Ishikawa (cell line): ENCODE measurements around the gene IRX3.

Experiments used
- CEBPB ChIP-seq: IDR thresholded peaks from 2 replicates; pipeline ENCODE4 v1.6.1; 2012
- CREB1 ChIP-seq: IDR thresholded peaks from 2 replicates; pipeline ENCODE4 v1.6.1; 2012; ENCODE audit warnings: low read depth
- EGR1 ChIP-seq: IDR thresholded peaks from 2 replicates; pipeline ENCODE4 v1.6.1; 2012
- EP300 ChIP-seq: IDR thresholded peaks from 2 replicates; pipeline ENCODE4 v1.6.1; 2012; ENCODE audit warnings: borderline replicate concordance
- FOXM1 ChIP-seq: IDR thresholded peaks from 2 replicates; pipeline ENCODE4 v1.6.1; 2012; ENCODE audit warnings: low read depth, borderline replicate concordance
- MAX ChIP-seq: IDR thresholded peaks from 2 replicates; pipeline ENCODE4 v1.6.1; 2012
- NFIC ChIP-seq: IDR thresholded peaks from 2 replicates; pipeline ENCODE4 v1.6.1; 2012
- RAD21 ChIP-seq: IDR thresholded peaks from 2 replicates; pipeline ENCODE4 v1.6.1; 2012; ENCODE audit warnings: low read depth
- REST ChIP-seq: IDR thresholded peaks from 2 replicates; pipeline ENCODE4 v1.6.1; 2012; ENCODE audit warnings: low read depth, mild to moderate bottlenecking
- TAF1 ChIP-seq: IDR thresholded peaks from 2 replicates; pipeline ENCODE4 v1.6.1; 2012; ENCODE audit warnings: low read depth, mild to moderate bottlenecking
- TCF12 ChIP-seq: IDR thresholded peaks from 2 replicates; pipeline ENCODE4 v1.6.1; 2012; ENCODE audit warnings: low read depth
- TEAD4 ChIP-seq: IDR thresholded peaks from 2 replicates; pipeline ENCODE4 v1.6.1; 2012
- YY1 ChIP-seq: IDR thresholded peaks from 2 replicates; pipeline ENCODE4 v1.6.1; 2012; ENCODE audit warnings: low read depth
- ZBTB7A ChIP-seq: IDR thresholded peaks from 2 replicates; pipeline ENCODE4 v1.6.1; 2012; ENCODE audit warnings: low read depth
- TF ChIP-seq, protein P1 (sequence below): IDR thresholded peaks from 2 replicates; pipeline ENCODE4 v1.6.1; 2012

Gene IRX3

DNA sequence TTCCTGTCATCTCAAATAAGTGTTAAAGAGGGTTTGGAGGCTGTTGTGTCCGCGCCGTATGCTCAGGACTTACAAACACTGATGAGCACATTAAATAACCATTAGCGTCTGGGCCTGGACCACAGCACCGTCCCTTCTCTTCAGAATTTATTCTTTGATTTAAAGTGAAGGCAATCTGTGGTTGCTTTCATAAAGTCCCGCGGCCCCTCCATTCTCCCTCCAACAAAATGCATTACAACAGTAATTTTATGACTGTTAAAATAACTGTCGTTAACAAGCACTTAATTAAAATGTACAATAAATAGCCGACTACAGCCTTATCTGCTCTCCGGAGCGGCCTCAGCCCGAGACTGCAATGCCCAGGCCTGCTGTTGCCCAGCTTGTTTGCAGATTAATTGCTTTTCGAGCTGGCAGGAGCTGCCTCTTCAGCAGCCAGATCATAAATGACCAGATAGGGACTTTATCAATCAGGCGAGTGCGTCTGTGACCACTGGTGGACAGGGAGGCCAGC lies 30.6 kb upstream of the IRX3 start:
- TF ChIP-seq TAF1, result no peak
- TF ChIP-seq YY1, result no peak
- no peak for TF ChIP-seq RAD21
- TF ChIP-seq TCF12, result no peak
- no peak for TF ChIP-seq FOXM1
- TF ChIP-seq, protein P1, sequence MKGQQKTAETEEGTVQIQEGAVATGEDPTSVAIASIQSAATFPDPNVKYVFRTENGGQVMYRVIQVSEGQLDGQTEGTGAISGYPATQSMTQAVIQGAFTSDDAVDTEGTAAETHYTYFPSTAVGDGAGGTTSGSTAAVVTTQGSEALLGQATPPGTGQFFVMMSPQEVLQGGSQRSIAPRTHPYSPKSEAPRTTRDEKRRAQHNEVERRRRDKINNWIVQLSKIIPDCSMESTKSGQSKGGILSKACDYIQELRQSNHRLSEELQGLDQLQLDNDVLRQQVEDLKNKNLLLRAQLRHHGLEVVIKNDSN, result no peak
- no peak for TF ChIP-seq EP300
- no peak for TF ChIP-seq ZBTB7A
- no peak for TF ChIP-seq TEAD4
- TF ChIP-seq CEBPB, result no peak
- no peak for TF ChIP-seq MAX
- no peak for TF ChIP-seq REST
- TF ChIP-seq NFIC, result no peak
- no peak for TF ChIP-seq CREB1
- TF ChIP-seq EGR1, result no peak

DNA sequence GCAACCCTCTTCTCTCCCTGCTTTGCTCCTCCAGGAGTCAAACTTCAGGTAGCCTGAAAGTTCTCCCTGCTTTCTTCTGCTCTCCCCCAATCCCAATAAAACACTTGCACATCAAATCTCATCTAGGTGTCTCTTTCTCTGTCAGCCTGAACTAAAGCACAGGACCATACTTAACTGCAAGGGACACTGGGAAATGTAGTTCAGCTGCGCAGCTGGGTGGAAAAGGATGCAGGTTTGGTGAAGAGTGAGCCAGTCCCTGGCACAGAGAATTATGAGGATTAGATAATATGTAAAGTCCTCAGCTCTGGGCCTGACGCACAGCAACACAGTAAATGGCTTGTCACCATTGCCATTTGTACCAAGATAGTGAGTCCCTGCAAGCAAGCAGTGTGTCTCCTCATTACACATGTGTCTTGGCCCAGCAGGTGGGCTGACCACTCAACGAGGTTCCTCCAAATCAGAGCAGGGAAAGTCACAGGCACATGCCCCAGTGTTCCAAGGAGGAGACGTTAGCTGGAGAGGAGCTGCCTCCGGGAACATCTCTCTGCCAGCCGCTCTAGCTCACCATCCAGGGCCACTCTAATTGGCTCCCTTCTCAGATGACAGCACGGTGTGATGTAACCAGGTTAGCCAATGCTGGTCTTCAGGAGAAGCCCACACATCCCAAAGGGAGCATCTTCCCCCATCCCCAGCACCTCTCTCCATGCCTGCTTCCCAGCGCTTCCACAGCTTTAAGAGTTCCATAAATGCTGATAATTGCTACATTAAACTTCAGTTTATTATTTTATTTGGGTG lies 29.7 kb upstream of the IRX3 start:
- TF ChIP-seq CEBPB, result no peak
- TF ChIP-seq FOXM1, result no peak
- no peak for TF ChIP-seq TCF12
- no peak for TF ChIP-seq CREB1
- TF ChIP-seq ZBTB7A, result no peak
- no peak for TF ChIP-seq RAD21
- no peak for TF ChIP-seq EGR1
- no peak for TF ChIP-seq TAF1
- no peak for TF ChIP-seq YY1
- no peak for TF ChIP-seq NFIC
- TF ChIP-seq REST, result no peak
- TF ChIP-seq, protein P1, result no peak

- TF ChIP-seq, protein P1, result no peak
- TF ChIP-seq NFIC (no peak), MAX (no peak), EP300 (no peak), YY1 (no peak), RAD21 (no peak), EGR1 (no peak), TAF1 (no peak), ZBTB7A (no peak), CEBPB (no peak), TEAD4 (no peak)
Measured at GRCh38 chr16:54313789-54314188, 27.2 kb upstream of the IRX3 start.

- TF ChIP-seq CEBPB (no peak), NFIC (no peak)
- TF ChIP-seq, protein P1, result no peak
Measured at GRCh38 chr16:54312502-54312991, 26.0 kb upstream of the IRX3 start.

- TF ChIP-seq CREB1, result no peak
- TF ChIP-seq EP300, result no peak
- TF ChIP-seq ZBTB7A, result no peak
- TF ChIP-seq MAX, result no peak
- TF ChIP-seq NFIC, result no peak
- no peak for TF ChIP-seq RAD21
- no peak for TF ChIP-seq EGR1
- TF ChIP-seq TEAD4, result no peak
- TF ChIP-seq TCF12, result no peak
- TF ChIP-seq, protein P1, result no peak
Measured at GRCh38 chr16:54309341-54309740, 22.8 kb upstream of the IRX3 start.
